Gastroesophageal sphincter (tissue), 3 donors: ENCODE results near the gene PIK3R1.

Experiments used
- CTCF ChIP-seq, 4 experiments: fragments of 200-600 bp in 2 of 4; fragments of 450-650 bp in 2 of 4; sonication (generic) in 1 of 4; IDR thresholded peaks; one replicate each; pipeline ENCODE4 v1.5.1; 2017 to 2019; ENCODE audit warnings: antibody characterized with exemption in 4 of 4, mild to moderate bottlenecking in 2 of 4, moderate library complexity in 2 of 4
- EP300 ChIP-seq: sonication (generic); formaldehyde crosslinking; IDR thresholded peaks from one replicate; pipeline ENCODE4 v1.6.1; 2017; ENCODE audit warnings: antibody characterized with exemption, mild to moderate bottlenecking
- POLR2A ChIP-seq, 2 donors: fragments of 450-650 bp; IDR thresholded peaks; one replicate each; pipeline ENCODE4 v1.6.1; 2017; ENCODE audit warnings: antibody characterized with exemption in 2 of 2, mild to moderate bottlenecking in 2 of 2, moderate library complexity in 1 of 2
- POLR2AphosphoS5 ChIP-seq: sonication (generic); formaldehyde crosslinking; IDR thresholded peaks from one replicate; pipeline ENCODE4 v1.6.1; 2017; ENCODE audit warnings: antibody characterized with exemption

DNA sequence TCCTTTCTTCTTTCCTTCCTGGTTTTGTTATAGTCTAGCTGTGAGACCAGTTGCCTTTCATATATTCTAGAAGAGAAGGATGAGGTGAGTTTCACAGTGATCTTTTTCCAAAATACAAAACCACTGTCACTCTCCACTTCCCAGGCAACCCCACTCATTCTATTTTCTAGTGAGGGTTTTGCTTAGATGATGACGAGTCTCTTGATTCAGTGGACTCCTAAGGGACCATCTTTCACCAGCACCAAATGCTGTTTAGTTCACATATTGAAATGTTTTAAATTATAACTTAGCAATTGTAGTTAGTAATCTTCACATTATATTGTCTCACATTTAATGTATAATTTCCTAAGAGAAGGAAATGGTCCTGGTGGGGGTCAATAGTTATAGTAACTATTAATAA is 25.2 kb downstream of the PIK3R1 start:
- TF ChIP-seq POLR2AphosphoS5 (no peak), POLR2A (IDR thresholded peaks at IDR 0.05) (no peak), CTCF (IDR thresholded peaks at IDR 0.05) (no peak), EP300 (no peak)
